GM18909 (cell line): ENCODE data around the gene PRR5L.

Experiments used
- ATAC-seq: cut with Tn5 transposase; IDR thresholded peaks from one replicate; pipeline ENCODE4 v1.9.1; 2021; ENCODE audit warnings: mild to moderate bottlenecking; ENCODE audit not compliant: unreplicated experiment, poor library complexity

Gene PRR5L

DNA sequence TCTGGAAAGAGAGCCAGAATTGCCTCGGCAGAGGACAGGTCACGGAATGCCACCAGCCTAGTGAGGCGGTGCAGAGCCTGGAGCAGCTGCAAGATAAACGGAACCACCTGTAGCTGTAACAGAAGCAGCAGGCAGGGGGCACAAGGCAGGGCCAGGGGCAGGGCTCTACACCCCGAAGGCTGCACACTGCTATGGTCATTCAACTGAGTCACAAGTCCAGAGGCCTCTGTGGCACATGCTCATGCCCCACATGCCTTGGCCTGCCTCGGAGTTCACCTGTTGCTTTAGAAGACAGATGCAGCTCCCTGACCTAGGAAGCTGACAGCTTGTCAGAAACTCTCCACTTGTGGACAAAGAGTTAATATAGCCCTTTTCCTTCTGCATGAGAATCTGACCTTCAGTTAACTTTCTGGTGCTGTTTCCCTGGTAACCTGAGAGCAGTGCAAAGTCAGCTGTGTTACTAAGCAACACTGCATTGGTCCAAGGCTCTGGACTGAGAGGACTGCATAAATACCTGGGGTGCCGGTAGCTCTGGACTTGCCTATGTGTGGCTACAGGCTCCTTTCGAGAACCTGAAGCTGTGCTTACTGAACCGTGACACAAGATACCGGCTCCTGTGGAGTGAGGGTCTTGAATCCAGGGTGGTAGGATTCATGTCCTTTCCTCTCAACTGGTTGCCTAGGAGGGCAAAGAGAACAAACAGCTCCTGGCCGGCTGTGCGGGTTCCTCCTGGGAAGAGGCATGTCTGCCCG lies 17.4 kb upstream of the PRR5L start:
- no peak for ATAC-seq

DNA sequence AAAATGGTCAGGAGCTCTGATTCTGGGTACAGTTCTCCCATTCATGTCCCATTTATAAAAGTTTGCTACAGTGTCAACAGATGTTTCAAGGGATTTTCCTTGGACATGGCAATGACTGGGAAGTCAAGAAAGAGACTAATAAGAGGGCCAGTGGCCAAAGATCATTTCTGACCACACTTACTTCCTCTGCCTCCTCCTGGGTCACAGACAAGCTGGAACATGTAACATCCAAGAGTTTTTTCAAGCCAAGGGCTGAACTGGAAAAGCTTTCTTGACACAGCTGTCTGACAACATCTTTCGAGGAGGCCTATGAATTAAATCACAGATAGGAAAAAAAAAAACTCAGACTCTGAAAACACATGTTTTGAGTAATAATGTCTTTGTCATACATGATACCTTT lies 15.6 kb upstream of the PRR5L start:
- no peak for ATAC-seq

DNA sequence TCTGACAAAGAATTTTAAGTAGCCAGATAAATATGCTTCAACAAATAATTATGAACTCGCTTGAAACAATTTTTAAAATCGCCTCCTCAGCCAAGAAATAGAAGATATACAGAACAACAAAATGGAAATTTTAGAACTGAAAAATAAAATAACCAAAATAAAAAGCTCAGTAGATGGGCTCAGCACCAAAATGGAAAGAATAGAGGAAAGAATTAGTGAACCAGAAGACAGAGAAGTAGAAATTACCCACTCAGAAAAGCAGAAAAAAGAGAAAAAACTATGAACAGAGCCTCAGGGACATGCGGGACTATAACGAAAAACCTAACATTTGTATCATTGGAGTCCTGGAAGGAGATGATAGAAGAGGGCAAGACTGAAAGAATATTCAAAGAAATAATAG lies 14.2 kb upstream of the PRR5L start:
- ATAC-seq: no peak

DNA sequence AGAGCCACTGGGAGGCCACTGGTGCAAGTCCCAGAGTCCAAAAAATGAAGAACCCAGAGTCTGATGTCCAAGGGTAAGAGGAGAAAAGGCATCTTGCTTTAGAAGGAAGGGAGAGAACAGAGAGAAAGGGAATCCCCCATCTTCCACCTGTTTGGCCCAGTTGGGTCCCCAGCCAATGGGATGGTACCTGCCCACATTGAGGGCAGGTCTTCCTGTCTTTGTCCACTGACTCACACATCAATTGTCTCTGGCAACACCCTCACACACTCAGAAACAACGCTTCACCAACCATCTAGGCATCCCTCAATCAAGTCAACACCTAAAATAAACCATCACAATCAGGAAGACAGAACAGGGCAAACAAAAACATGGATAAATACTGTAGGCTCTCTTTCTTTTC lies 13.2 kb upstream of the PRR5L start:
- ATAC-seq: no peak

DNA sequence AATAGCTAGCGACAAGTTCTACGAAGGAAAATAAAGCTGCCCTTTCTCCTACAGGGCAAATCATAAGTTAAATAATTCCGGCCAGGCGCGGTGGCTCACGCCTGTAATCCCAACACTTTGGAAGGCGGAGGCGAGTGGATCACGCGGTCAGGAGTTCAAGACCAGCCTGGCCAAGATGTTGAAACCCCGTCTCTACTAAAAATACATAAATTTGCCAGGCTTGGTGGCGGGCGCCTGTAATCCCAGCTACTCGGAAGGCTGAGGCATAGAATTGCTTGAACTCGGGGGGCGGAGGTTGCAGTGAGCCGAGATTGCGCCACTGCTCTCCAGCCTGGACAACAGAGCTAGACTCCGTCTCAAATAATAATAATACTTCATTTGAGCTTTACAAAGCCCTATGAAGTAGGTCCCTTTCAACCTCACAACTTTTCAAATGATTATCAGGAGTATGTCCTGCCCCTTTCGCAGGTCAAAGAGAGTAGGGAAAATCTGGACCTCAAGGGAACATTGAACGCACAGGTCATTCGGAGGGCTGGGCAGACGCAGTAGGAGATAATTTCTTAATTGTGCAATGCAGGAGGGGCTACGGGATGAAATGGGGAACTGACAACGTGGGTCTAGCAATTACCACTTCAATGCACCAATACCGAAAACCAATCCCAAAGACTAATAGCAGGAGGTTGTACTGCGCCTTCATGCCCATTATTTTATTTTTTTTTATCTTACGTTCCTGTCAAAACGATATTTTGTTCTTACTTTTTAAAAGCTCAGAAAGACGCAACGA lies 7.5 kb upstream of the PRR5L start:
- no peak for ATAC-seq

DNA sequence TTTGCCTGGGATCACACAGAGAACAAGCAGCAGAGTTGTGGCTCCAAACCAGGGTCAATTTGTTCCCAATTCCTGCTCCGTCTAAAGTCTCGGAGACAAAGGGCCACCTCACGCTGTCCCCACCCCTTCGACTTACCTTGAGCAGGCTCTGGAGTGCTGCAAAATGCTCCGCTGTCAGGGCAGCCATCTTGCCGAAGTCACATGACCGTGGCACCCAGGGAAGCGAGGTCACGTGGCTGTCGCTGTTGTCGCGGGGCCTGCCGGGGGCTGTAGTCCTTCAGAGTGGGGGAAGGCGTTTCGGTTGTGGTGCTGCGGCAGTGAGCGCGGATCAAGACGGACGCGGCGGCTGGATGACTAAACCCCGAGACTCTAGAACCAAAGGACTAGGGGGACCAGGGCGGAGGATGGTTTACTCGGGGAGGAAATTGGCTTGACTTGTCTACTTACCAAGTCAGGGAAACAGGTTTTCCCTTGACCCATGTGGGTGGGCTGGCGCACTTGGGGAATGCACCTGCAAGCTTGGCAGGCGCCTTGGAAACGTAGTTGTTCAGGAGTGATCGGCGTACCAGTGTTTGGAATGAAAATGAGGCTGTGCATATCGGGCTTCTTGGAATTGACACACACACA lies 6.7 kb upstream of the PRR5L start, which contains the start of gene COMMD9:
Gene COMMD9, minus strand, starts transcription at position 199 of the 627 bp plus-strand sequence. Its CDS starts 12 bp downstream, at position 187.
- peak; percentile 99 for ATAC-seq

DNA sequence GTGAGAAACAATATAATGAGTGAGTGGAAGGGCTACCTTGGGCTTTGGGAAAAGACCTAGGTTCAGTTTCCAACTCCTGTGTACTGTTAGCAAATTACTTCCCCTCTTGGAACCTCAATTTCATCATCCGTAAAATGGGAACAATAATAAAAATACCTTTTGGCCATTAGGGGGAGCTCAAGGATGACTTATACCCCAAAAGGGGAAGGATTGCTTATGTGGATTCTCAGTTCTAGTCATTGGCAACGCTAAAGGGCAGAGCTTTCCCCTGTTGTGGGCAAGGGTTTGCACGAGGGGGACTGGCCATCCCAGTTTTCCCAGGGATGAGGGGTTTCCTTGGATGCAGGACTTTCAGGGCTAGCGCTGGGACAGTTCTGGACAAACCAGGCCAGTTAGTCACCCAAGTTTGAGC lies 3.8 kb upstream of the PRR5L start:
- no peak for ATAC-seq

DNA sequence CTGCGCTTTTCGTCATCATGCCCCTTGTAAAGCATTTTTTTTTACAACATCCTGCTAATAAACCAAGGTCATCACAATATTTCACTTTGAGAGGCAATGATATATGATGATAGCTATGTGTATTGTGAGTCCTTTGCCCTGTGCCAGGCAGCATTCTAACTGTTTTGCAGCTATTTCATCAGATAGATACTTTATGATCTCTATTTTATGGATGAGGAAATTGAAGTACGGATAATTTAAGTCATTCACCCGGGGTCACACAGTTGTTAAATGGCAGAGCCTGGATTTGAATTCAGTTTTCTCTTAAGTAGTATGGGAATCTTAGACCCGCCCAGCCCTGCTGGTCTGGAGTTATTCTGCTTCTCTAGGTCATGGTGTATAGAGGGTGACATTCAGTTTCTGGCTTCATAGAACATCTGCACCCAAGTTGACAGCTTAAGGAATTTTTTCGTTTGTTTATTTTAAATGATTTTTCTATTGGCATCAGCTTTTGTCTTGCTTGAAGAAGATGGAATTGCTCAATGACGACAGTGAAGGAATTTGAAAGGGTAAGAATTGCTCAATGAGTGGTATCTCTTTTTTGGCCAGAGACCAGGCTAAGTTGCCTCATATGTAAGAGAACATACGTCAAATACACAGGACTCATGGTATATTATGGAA lies 926 bp downstream of the PRR5L start:
- no peak for ATAC-seq

DNA sequence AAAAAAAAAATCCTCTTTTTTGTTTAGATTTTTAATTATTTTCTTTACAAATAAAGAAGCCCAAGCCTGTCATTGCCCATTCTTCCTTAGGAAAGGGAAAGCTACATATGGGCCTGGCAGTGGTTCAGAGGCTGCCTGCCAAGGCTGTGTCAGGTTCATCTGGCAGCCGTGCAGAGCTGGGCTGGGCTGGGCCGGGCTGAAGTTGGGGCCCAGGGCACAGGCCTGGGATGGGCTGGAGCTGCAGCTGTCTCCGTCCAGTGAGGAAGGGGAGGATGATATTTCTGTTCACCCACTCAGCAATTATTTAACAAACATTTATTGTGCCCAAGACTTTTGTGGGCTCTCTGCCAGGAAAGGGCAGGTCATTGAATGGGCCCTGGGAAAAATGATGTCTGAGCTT lies 4.6 kb downstream of the PRR5L start:
- no peak for ATAC-seq

DNA sequence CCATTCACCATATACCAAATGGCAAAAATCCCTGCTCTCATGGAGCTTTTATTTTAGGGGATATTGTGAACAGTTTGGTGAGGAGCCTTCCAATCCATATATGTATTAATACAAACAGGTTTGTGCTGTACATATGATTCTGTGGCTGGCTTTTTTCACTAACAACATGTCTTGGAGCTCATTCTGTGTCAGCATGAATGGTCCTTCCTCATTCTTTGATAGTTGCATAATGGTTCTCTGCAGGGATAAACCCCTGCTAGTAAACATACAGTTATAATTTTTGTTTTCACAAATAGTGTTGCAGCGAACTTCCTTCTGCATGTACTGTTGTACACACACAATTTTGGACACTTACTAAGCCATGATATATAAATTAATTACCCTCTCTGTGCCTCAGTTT lies 8.3 kb downstream of the PRR5L start:
- ATAC-seq: no peak

DNA sequence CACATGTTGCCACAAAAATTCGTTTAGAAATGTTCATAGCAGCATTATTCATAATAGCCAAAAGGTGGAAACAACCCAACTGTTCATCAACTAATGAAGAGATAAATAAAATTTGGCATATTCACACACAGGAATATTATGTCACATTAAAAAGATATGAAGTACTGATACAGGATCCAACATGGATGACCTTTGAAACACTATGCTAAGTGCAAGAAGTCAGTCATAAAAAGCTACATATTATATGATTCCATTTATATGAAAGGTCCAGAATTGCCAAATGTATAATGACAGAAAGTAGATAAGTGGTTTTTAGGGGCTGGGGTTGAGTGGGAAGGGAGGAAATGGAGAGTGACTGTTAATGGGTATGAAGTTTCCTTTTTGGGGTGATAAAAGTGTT lies 9.0 kb downstream of the PRR5L start:
- no peak for ATAC-seq

DNA sequence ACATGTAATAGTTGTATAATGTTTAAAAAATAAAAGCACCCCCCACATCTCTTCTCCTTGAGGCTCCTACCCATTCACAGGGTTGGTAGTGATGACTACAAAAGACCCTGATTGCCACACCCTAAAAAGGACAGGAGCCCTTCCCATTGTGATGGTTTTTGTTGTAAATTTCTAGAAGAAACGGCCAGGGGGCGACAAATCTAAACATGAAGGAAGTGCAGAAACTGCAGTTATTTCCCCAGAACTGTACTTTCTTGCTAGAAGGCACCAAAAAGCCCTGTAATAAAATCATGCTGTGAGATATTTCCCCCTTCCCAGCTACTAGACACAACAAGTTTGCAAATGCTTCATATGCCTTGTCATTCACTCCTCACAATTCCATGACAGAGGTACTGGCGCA lies 10.8 kb downstream of the PRR5L start:
- no peak for ATAC-seq

DNA sequence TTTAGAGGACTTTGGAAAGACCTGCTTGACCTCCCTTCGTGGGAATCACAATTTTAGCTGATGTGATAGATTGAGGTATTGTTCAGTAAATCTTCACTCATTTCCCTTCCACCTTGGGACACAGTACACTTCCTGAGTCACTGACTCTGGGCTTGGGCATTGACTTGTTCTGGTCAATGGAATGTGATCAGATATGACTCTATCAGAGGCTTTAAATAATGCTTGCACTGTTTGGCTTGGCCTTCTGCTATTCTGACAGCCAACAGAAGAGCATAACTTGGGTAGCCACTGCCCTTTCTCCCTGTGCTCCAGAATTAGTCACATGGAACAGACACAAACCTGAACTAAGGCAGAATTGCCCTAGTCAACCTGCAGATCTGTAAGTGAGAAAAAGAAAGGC lies 12.5 kb downstream of the PRR5L start:
- ATAC-seq: no peak

DNA sequence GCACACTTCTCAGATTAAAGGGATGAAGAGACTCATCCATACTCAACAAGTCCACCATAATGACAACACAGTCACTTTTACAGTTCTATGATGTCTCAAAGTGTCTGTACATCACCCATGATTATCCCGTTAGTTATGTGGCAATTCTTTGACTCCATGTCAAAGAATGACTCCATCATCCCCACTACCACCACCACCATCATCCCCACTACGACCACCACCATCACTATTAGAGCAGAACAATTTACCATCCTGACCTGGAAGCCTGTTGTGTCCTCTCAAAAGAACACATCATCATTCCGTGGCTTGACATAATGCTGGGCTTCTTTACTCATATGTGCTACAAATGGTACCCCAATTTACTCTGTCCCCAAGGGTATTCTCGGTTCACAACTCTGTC lies 13.7 kb downstream of the PRR5L start:
- ATAC-seq: no peak

DNA sequence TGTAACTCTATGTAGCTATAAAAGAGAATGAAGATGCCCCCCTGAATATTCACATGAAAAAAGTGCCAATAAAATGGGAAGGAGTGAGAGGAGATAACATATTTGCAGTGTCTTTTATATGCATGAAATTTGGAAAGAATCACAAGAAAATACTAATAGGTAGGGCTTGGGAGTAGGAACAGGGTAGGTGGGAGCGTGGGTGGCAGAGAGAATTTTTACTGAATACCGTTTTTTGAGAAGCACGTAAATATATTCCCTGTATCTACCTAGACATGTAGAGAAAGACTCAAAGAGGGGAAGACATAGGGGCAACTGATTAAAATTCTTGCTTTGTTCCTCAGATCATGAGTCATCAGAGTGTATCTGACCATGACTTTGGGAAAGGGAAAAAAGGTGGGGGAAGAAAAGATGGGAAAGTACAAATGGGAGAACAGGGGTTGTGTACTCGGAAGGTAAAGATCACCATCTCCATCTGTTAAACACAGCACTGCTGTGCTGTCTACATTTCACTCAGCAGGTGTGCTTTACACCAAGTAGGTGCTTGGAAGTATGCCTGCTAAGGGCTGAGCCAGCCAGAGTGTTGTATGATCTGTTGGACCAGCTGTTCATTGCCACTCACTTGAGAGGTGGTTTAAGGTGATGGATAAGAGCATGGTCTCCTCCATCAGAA lies 16.0 kb downstream of the PRR5L start:
- no peak for ATAC-seq

DNA sequence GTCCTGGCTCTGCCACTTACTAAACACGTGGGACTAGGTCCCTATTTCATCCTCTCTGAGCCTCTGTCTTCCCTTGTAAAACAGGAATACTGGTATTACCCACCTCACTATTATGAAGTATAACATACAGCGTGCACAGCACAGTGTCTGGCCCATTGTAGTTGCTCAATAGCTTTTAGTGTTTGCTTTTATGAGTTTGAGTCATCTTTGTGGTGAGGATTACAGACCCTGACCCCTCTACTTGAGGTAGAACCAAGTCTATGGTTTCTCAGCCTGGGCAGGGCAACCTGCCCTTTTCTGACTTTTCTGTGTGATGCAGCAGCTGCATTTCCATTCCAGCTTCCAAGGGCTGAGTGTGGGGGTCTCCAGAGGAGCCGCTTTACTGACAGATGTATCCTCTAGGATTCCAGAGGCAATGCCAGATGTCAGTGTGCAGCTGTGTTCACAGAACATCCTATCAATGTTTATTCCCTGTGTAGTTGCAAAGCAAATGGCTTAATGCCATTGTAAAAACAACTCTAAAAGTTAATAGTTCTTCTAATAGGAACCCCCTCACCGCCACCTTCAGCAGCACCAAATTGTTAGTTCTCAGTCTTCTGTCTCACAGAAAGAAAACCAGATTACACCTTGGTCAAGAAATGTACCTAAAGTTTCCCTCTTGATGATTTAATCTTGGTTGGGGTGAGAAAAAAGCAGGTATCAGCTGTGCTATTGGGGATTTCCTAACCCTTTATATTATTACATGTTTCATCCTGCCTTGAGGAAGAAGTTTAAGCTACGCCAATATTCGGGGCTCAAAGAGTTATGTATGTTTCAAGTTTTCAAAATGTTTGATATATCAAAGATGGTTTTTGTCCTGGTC lies 16.8 kb downstream of the PRR5L start:
- no peak for ATAC-seq

DNA sequence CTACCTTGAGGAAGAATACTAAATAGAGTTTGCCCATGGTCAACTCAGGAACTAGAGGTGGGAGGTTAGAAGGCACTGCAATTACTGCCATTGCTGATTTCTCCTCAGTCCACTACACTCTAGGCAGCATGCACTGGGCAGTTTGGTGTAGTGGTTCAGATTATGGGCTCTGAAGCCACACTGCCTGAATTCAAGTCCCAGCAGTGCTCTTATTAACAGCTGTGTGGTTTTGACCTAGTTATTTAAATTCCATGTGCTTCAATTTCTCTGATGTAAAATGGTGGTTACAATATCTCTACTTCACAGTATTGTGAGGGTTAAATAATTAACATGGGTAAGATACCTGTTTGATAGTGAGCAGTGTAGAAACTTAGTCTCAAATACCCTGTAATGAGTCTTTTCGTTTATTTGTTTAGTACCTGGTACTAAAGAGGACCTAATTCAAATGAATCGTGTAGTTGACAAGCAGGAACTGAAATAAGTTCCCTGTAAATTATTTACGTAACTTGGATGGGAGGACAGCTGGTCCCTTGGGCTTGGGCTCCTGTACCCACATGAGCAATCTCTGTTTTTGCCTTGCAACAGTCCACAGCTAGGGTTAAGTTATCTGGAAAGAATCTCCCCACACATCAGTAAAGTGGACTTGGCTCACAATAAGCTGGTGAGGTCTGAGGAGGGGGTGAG lies 17.8 kb downstream of the PRR5L start:
- peak; percentile 79 for ATAC-seq

DNA sequence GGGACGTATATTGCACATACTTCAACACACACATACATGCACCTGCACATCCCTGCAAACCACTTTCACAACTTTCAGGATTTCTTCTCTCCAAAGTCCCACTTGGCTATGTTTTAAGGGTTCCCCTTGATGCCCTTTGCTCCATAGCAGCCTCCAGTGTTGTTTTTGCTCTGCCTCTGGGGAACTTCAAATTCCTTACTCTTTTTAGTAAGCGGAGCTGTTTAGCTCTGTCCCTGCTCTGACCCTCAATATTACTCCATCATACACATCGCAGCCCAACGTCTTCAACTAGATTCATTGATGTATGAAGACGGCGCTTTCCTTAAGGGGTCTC lies 18.3 kb downstream of the PRR5L start:
- ATAC-seq: no peak

DNA sequence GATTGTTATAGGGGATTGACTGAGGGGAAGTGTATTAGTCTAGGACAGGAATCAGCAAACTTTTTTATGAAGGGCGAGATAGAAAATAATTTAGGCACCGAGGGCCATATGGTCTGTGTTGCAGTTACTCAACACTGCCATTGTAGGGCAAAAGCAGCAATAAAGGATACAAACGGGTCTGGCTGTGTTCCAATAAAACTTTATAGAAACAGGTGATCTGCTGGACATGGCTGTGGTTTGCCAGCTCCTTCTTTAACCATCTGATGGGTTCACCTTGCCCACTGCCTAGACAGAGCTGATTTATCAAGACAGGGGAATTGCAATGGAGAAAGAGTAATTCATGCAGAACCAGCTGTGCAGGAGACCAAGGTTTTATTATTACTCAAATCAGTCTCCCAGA lies 20.0 kb downstream of the PRR5L start:
- no peak for ATAC-seq
